ENCODE results near the gene FAM149A. TPM values are rescaled to one million over a fixed set of nuclear protein-coding genes. Genes with fewer than 3 reads are reported as not detected.

Gene FAM149A
- polyA plus RNA-seq, 1 donor, result 6.6 TPM

GRCh38 chr4:186105647-186106321 is 1.3 kb downstream of the FAM149A start:
- no peak for DNase-seq

- DNase-seq, result no peak
Observed at GRCh38 chr4:186107947-186108346, 3.4 kb downstream of the FAM149A start.

GRCh38 chr4:186108391-186108790 is 3.9 kb downstream of the FAM149A start:
- no peak for DNase-seq

GRCh38 chr4:186109245-186109644 is 4.7 kb downstream of the FAM149A start:
- no peak for DNase-seq

- DNase-seq, result no peak
Observed at GRCh38 chr4:186116697-186117096, 12.2 kb downstream of the FAM149A start.

- no peak for DNase-seq
Observed at GRCh38 chr4:186118582-186118981, 14.1 kb downstream of the FAM149A start.

- no peak for DNase-seq
Observed at GRCh38 chr4:186121057-186121456, 16.6 kb downstream of the FAM149A start.

- DNase-seq, result no peak
Observed at GRCh38 chr4:186128842-186129241, 24.3 kb downstream of the FAM149A start.

GRCh38 chr4:186131935-186132334 is 27.4 kb downstream of the FAM149A start:
- no peak for DNase-seq

GRCh38 chr4:186132577-186133242 is 28.2 kb downstream of the FAM149A start:
- DNase-seq, result no peak

- DNase-seq, result no peak
Observed at GRCh38 chr4:186134257-186134656, 29.8 kb downstream of the FAM149A start.

- no peak for DNase-seq
Observed at GRCh38 chr4:186134861-186135260, 30.4 kb downstream of the FAM149A start.

- no peak for DNase-seq
Observed at GRCh38 chr4:186137196-186137794, 32.8 kb downstream of the FAM149A start.

GRCh38 chr4:186144198-186144945 is 39.9 kb downstream of the FAM149A start:
- peak; percentile 78 for DNase-seq

GRCh38 chr4:186144946-186145569 is 40.6 kb downstream of the FAM149A start:
- DNase-seq, result peak; percentile 63

- DNase-seq, result no peak
Observed at GRCh38 chr4:186146458-186146857, 42.0 kb downstream of the FAM149A start.

- no peak for DNase-seq
Observed at GRCh38 chr4:186148336-186148975, 44.0 kb downstream of the FAM149A start.

- peak; percentile 50 for DNase-seq
Observed at GRCh38 chr4:186149872-186150271, 45.4 kb downstream of the FAM149A start.

- no peak for DNase-seq
Observed at GRCh38 chr4:186150926-186151325, 46.4 kb downstream of the FAM149A start.

GRCh38 chr4:186151499-186151898 is 47.0 kb downstream of the FAM149A start:
- DNase-seq, result no peak

- no peak for DNase-seq
Observed at GRCh38 chr4:186158021-186158813, 53.7 kb downstream of the FAM149A start.

Measured in hindlimb muscle (tissue), 1 donor.